Hypothalamus (tissue), 51 donors: ENCODE data around the gene LMO1.
A peak's percentile ranks its signal among the peaks of the same experiment; 100 is the strongest.

Experiments
- DNase-seq, 51 donors: peaks; one replicate each; lab custom pipeline; 2025; lab: John Stamatoyannopoulos, UW

The LMO1 gene

DNA sequence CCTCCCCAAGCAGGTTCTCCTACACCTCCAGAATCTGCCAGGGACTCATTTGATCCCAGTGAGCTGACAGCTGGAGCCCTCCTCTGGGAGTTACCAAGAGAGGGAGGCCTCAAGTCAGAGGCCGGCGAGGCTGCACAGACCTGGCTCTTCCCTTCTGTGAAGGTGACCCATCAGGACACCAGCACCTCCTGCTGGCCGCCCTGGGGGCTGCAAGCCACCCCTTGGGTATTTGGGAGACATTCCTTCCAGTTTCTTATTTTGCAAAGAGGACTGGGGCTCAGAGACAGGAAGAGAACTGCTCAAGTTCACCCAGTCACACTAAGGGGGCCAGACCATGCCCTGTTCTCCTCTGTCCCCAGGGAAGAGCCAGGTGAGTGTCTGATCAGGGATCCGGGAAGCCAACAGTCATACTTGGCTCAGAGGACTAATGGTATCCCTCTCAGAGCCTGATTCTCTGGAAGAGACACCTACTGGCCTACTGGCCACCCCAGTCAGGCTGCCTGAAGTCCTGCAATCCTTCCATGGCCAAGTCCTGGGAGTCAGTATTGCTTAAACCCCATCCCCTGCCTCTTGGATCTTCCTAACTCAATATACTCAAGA is 54.4 kb downstream of the LMO1 start:
- peak in 8 of 51 donors; percentile 7 to 47 (median 20) for DNase-seq

DNA sequence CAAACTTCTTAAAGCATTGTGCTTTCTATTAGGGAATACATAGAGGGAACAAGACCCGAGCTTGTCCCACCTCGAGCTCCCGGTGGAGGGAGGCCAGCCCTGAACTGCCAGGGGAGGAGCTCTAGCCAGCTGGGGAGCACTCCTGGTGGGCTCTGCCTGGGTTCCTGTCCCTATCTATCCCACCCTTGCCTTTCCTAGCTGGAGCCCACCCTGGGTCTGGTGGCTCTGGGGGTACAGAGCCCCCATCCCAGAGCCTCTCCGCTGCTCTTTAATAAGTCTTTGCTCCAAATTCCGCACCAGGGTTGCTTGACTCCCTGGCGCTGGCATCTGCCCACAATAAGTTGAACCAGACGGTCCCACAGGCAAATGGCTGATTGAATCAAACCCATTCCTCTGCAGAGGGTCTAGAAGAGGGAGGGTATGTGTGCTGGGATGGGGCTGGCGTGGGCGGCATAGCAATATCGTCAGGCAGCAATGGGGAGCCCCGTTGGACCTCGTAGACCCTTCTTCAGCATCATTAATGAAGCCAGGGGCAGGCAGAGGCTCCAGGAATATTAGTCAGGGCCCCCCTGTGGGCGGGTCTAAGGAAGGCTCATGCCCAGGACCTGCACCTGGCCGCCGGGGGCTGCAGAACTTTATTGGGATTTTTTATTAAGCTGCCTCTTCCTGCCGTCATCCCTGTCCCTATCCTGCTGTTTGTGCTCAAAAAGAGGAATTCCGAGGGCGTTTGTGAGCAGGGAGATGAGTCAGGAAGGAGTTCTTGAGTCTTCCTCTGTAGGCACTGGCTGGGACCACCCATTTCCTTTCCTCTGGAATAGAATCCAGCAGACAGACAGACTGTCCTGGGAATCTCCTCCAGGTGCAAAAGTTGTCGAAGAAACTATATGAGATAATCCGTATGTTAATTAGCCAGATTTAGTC is 56.3 kb downstream of the LMO1 start:
- DNase-seq, result no peak

DNA sequence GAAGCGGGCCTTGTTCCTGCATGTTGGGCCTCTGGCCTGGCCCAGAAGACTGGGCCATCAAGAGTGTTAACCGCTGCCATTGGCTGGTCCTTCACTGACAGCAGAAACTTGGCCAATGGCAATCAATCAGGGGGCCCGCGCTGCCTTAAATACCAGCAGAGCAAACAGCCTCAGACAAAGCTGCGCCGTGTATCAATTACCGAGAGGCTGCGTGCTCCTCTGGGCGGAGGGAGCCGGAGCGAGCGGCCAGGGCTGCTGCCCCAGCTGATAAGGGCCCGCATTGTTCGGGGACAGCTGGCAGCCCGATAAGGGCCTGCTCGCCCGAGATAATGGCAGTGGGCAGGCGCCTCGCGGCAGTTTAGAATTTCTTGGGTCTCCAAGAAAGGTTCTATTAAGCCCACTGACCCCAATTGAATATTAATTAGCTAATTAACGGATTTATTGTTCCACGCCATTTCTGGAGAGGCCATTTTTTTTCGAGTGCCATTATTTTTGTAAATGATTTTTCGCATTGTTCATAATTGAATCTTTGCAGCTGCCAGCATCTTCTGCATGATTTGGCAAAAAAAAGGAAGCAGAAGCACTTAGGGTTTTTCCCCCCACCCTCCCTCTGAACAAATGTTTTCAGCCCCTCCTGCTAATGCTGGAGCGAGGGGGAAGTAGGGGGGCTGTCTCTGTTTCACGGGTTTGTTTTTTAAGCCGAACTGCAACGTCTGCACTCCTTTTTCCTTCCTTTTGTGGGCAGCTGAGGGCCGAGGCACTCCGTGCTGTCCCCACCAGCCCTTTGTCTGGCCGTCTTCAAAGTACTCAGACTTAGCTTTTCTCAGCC is 57.2 kb downstream of the LMO1 start:
- DNase-seq, result peak in 44 of 51 donors; percentile 11 to 81 (median 60)

DNA sequence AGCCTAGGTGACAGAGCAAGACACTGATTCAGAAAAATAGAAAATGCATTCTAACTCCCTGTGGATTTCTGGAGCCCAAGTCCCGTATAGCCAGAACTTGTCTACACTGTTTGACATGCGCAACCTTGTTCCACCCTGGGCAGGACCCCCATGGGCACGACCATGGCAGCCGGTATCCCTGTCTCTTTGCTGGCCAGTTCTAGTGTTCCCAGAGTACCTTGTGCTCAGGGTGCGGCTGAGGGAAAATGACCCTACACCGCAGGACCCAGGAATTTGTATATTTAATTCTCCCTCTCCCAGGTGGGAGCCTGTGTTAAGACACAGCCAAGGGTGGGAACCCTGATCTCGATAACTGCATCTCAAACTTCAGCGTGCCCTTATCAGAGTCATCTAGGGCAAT is 58.1 kb downstream of the LMO1 start:
- DNase-seq, result no peak

DNA sequence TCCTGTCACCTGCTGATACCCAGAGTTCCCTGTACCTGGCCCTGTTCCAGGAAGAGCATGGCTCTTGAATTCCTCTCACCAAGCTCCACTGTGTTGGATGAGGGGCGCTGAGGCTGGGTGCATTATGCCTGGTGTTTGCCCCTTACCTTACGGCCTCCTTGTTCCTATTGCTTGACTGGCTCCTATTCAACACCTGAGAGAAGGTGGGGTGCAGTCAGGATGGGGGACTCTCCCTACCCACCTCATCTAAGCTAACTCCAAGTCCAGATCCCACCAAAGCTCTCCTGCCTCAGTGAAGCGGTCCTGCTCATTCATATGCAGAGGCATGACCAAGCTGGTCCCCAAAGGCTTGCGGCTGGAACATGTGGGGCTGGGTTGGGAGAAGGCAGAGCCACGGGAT is 59.1 kb downstream of the LMO1 start:
- DNase-seq, result no peak

DNA sequence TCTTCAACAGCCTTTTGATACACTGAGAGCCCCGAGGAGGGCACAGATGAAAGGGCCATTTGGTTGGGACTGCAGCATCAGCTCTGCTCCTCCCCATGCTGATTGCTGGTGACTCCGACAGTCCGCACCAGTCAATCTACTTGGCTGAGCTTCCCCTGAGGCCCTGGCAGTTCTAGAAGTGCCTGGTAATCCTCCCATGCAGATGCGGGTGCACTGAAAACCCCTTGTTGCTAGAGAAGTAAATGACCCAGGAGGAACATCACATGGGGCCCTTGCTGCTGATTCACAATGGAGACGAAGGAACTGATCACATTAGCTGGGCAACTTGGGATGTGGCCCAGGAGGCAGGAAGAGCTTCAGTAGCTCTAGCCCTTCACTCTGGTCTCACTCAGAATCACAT is 59.7 kb downstream of the LMO1 start:
- DNase-seq, result no peak

DNA sequence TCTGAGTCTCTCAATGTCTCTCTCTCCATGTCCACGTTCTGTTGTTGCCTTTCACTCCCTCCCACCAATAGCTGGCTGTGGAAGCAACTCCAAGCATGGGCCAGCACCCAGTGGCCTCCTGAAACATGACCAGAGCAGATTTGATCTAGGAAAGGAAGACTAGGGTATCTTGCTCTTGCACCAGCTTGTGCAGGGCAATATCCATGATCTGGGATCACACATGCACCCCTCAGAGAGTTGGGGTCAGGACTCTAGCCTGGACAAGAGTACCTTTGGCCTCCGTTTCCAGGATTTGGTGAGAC is 60.3 kb downstream of the LMO1 start:
- DNase-seq, result no peak

DNA sequence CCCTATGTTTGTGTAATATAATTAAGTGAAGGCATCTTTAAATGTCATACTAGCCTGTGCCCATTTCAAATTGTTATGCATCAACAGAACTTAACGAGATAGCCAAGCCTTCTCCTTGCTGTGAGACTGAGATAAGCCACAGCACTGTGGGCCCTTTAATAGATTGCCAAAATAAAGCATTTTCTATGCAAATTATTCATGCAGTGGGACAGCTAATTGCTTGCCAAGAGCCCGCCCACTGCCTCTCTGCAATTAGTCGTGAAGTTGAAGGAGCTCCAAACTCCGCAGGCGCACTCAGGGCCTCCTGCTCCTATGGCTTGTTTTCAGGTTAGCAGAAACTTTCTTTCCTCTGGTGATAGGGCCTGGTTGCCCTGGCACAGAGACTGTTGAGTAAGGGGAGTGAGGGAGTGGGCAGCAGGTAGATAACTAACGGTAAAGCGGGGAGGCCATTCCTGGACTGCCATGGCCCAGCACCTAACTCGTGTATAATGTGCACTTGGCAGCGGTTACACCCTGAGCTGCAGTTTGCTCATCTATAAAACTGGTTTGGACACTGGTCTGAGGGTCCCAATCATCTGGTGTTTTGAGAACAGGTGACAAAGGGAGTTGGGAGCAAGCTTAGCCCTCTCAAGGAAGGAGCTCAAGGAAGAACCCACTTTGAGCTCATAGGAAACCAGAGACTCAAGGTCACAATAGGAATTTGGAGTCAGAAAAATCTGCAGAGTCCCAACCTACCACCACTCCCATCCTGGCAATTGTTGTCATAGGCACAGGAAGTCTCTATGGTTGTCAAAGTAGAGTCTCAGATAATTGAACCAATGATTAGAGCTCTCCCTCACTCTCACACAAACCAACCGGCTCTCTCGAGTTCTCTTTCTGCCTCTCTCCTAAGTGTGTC is 60.9 kb downstream of the LMO1 start:
- peak in 4 of 51 donors; percentile 12 to 60 (median 20) for DNase-seq

DNA sequence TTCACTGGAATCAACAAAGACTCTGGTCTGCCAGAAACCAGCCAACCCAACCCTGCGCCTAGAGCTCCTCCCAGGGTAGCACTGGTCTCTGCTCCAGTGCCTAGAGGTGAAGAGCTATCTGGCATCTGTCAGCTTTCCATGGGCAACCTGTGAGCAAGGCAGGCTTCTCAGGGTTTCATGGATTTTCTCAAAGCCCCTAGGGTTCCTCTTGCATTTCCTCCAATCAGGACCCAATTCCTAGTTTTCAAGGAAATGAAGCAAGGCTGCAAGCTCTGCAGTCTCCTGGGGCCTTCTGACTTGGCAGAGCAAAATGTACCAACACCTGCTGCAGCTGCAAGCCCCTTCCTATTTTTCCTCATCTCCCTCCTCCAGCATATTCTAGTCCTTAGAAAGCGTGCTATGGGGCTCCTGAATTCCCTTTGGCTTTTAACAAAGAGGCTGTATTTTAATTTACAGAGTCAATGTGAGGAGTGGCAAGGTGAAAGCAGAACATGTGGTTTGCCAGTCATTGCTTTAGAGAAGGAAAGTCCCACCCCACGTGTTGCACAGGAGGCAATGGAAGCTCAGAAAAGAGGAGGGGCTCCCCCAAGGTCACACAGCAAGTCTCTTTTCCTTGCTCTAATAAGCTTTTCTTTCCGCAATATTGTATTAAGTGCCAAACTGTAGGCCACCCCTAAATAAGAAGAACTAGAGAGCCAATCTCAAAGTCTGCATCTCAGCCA is 61.9 kb downstream of the LMO1 start:
- DNase-seq, result no peak

DNA sequence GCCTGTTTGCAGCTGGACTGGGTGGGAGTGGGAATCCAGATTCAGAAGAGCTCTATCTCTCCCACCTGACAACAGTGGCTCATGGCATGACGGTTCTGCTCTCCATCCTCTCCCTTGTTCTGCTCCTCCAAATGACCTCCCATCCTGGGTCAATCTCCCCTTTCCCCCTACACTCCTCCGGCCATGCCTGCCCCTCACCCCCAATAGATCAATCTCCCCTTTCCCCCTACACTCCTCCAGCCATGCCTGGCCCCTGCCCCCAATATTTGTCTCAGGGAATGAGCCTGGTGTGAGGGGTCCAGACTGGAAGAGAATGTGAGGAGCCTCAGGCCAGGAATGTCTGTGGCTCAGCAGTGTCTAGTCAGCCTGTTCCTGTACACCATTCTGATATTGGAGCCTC is 64.0 kb downstream of the LMO1 start:
- no peak for DNase-seq

DNA sequence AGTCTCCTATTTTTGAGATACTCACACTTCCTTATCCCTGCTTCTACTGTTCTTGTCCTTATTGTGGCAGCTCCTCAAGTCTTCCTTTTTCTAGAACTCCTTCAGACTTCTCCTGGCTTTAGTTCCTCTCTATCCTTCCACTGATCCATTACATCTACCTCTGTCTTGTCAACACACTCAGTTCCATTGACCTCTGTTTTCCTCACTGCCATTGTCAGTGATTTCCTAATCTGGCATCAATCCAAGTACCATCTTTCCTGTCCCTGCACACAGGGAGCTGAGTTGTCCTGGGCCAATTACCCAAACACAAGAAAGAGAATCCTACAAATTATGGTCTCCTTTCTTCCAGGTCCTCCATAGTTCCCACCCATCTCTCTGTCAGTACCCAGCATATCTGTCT is 66.9 kb downstream of the LMO1 start:
- no peak for DNase-seq

DNA sequence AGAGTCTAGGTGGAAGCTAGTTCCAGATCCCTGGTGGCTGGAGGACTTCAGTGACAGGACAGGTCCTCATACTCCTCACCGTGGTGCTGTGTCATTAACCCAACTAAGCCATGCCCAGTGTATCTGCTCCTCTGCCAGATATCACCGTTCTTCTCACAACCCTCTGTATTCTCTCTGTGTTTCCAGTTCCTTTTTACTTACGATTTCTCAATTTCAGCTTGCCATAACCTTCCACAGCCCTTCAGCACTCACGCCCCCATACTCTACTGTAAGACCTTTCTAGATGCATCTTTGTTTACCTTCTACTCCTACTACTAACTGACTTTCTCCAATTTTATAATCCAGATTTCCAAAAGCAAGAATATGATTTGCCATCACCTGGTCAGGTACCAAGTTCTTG is 68.7 kb downstream of the LMO1 start:
- no peak for DNase-seq

DNA sequence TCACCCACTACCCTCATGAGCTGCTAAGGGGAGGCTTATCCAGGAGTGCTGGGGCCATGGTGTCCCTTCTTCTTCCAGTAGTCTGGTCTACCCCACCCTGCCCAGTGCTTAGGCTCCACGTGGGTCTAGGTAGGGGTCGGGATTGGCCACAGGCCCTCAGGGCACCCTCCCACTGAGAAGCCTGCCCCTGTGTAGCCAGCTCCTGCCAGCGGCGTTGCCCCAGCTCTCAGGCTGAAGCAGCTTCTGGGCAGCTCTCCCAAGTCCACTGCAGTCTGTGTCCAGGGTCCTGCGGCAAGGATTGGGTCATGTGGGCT is 70.8 kb downstream of the LMO1 start:
- DNase-seq, result peak in 15 of 51 donors; percentile 8 to 64 (median 22)

DNA sequence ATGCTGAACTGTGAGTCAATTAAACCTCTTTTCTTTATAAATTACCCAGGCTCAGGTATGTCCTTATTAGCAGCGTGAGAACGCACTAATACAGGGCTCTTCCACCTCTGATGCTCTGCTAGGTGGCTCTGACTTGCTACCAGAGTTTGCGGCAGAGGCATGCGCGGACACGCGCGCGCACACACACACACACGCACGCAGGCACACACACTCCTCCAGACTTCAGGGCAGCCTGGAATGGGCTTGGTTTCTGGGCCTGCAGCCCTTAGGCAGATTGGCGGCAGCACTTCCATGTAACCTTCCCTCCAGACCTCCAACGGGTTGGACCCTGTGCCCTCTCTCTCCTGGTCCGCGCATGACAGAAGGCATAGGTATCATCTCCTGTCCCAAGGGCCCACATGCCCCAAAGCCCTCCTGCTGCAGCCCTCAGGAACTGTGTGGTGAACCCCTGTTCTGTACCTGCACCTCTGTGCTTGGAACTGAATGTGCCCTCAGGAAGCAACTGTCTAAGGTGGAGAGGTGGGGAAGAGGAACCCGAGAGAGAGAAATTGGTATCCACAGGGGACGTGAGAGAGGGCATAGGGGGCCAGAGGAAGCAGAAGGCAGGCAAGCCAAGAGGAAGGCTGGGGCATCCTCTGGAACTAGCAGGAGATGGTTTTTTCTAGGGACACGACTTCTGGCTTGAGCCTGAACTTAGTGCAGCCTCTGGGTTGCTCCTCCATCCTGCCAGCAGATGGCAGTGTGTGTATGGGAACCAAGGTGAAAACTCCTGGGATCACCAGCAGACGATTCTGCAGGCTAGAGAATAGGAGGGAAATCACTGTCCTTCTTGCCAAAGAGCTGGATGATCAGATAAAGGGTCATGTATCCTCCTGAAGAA is 71.4 kb downstream of the LMO1 start:
- DNase-seq, result peak in 42 of 51 donors; percentile 11 to 78 (median 53)

DNA sequence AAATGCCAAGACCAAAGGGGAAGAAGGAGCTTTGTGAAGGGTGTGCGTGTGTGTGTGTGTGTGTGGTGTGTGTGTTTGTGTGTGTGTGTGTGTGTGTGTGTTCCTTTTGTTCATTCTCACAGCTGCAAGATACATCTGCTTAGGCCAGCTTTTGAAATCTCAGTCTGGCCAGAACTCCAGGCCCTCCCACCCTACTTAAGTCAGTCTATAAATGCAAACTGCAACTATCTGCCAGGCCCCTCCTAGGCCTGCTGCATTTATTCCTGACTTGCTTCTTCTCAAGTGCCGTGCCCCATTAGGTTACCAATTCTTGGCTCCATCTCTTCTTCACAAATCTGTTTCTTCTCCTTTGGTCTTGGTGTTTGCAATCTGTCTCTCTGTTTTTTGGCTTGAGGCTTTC is 73.2 kb downstream of the LMO1 start:
- no peak for DNase-seq

DNA sequence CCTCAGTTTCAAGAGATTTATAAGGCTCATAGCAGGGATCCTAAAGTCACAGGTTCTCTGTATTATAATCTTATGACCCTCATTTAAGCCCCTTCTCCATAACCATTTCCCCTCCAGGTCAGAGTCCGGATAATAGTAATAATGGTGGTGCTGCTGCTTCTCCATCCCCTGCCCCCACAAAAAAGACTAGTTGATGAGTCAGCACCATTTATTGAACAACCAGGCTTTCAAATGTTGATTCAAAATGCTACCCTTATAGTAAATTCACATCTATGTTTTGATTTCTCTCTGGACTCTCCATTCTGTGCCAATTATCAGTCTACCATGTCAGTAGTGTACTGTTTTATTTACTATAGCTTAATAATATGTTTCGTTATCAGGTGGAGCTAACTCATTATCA is 77.2 kb downstream of the LMO1 start:
- no peak for DNase-seq

DNA sequence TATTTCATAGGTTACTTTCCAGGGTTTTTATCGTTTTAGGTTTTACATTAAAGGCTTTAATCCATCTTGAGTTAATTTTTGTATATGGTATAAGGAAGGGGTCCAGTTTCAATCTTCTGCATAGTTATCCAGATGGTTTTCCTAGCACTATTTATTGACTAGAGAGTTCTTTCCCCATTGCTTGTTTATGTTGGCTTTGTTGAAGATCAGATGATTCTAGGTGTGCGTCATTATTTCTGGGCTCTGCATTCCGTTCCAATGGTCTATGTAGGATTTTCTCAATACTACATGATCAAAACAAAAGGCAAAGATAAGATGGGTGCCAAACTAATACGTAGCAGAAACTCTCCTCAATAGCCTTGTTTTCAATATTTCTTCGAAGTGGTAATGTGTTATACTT is 80.6 kb downstream of the LMO1 start:
- no peak for DNase-seq

DNA sequence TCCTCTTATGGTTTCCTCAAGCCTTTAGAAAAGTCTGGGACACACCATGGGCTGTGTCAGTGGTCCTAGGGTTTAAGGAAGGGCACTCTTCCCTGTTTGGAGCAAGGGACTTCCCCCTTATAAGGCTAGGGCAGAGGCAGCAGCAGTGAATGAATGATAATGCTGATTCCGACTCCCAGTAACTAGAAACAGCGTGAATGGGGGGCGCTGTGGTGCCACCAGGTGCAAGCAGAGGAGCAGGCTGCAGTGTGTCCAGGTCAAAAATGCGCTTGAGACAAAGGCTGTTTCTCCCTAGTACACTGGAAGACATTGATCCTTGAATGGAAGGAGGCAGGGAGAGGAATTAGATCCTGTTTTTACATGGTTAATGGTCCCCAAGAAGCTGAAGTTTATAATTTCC is 83.2 kb downstream of the LMO1 start:
- no peak for DNase-seq

DNA sequence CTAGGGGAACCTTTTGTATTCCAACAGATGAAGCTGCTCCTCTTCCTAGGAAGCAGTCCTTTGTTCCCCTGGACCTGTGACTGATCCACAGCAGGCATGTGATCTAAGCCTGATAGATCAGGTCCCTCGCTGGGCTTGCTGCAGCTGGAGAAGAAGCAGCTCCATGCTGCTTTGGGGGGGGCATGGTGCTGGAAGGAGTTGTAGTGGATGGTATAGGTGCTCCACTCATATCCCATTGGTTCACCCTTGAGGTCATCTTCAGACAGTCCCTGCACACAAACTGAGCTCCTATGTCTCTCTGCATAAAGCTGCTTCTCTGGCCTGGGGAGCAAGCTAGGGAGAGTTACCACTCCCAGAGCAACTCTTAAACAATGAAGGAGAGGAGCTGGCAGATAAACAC is 85.4 kb downstream of the LMO1 start:
- no peak for DNase-seq
